ENCODE data around the gene ANKS1B. TPM values are rescaled to one million over a fixed set of nuclear protein-coding genes. Genes with fewer than 3 reads are reported as not detected.
"Not testable (repeated sequence)": the region's sequence is repeated elsewhere in the genome, so short reads cannot be mapped to it uniquely, and the experiment has no call there.

The ANKS1B gene
- total RNA-seq, 1 donor from 2014 or later, result 10.6 TPM

DNA sequence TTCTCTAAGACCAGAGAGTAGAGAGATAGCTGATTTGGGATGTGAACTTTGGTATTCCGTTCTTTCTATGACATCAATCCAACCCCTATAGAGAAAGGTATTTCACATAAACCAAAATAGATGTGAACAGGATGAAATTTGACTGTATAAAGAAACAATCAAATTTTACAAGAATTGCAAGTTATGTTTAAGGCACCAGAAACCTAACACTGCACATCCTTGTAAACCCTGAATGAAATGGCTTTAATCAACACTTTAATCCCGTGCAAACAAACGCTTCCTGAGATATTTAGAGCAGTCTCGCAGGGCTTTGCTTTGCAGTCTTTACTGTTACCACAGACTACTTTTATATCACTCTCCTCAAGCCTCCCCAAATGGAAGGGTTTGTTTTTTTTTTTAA, 1214.5 kb downstream of the ANKS1B start:
- DNase-seq (ENCODE audit: low spot score), result no peak

DNA sequence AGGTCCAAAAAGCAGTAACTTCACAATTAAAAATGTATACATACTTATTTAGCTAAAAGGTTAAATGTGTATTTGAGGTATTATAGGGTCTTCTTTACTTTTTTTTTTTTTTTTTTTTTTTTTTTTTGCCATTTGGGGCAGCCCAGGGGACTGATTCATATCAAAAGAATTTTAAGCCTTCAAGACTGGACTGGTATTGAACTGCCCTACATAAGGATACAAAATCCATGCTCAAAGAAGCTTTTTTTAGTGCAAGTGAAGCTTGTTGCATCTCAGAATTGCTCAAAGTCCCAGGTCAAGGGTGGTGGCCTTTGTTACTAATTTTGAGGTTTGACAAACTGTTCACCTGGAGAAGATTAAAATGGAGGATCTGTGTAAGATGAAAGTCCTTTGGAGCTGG, 1215.7 kb downstream of the ANKS1B start:
- no peak for DNase-seq (ENCODE audit: low spot score)

DNA sequence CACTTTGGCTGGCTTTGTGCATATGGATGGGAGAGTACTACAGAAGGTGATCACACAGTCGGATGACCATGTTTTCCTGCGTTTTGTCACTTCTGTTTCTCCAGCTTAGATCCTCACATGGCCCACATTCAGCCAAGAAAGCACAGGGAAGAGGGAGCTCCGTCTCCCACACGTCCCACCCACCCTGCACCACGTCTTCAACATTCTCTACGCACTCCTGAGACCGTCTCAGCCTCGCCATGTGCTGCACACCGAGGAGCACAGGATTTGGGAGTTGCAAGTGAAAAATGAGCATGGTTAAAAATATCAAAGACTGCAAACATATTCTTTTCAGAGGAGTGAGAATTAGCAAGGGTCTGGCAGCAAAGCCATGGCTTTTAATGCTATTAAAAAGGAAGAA, 1217.5 kb downstream of the ANKS1B start:
- DNase-seq (ENCODE audit: low spot score), result no peak

DNA sequence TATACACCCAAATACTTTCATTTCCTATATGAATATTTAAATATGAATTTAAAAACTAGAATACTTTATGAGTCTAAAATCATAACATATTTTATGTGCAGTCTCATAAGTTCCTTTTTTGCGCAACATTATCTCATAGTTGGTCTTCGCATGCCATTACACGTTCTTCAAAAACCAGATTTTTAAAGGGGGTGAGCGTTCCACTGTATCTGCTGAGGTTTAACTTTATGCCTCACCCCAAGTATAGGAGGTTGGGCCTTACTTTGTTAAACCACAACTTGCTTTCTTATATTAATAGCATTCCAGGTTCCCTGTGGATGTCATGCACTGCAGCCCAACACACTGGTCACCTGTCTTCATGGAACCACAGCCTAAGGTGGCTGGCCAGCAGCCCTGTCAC, 1221.1 kb downstream of the ANKS1B start:
- no peak for DNase-seq (ENCODE audit: low spot score)

DNA sequence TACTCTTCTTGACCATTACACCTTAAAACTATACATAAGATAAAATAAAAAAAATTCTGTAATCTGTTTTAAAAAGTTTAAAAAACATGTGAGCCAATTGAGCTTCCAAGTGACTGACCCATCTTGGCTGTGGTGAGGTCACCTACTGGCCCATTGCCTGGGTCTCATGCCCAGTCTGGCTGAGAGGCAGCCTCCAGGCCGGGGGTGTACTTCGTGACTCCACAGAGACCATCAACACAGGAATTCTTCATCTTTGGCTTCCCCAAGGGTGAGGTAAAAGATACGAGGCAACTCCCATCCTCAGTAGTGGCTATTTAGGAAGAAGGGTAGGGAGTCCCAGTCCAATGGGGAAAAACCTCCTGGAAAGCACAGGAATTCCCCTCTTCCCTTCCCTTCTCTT, 1226.4 kb downstream of the ANKS1B start:
- no peak for DNase-seq (ENCODE audit: low spot score)

DNA sequence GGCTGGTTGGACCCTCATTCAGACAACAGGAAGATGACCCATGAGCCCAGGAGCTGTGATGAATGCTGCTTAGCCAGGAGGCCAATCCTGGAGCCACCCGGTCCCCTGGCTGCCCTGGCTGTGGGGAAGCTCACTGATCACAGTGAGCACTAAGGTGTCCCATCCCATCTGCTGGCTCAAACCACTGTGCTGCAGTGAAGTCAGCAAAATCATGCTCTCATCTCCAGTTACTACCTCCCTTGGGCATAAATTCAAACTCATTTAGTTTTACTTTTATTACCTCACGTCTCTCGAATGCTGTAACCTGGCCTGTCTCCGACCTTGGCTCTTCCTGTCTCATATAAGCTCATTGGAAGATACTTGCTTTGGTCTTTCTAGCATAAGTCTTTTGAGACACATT, 1227.3 kb downstream of the ANKS1B start:
- DNase-seq (ENCODE audit: low spot score), result no peak

DNA sequence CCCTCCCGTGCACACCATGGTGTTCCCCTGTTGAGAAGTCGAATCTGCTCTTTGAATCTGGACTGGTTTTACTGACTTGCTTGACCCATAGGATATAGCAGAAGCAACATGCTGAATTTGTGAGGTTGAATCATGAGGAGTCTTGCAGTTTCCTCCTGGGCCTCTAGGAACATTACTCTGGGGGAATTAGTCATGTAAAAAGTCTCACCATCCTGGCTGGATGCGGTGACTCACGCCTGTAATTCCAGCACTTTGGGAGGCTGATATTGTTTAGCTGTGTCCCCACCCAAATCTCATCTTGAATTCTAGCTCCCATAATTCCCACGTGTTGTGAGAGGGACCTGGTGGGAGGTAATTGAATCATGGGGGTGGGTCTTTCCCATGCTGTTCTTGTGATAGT, 1228.9 kb downstream of the ANKS1B start:
- DNase-seq (ENCODE audit: low spot score), result not testable (repeated sequence)

DNA sequence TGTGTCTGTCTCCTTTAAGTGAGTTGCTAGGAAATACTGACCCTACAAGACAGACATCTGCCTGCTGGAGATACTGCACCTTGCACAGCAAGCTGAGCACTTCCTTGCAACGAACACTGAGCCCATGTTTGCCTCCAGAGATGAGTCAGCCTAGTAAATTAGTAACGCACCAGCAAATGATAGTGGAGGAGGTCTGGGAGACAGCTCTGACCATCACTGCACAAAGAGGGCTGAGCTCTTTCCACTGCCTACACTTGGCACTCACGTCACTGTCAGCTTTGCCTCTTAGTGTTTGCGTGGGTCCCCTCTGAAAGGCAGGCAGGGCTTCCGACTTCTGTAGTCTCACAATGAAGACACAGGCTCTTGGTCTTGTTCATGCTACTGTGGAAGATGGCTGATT, 1230.6 kb downstream of the ANKS1B start:
- peak; percentile 35 for DNase-seq (ENCODE audit: low spot score)

DNA sequence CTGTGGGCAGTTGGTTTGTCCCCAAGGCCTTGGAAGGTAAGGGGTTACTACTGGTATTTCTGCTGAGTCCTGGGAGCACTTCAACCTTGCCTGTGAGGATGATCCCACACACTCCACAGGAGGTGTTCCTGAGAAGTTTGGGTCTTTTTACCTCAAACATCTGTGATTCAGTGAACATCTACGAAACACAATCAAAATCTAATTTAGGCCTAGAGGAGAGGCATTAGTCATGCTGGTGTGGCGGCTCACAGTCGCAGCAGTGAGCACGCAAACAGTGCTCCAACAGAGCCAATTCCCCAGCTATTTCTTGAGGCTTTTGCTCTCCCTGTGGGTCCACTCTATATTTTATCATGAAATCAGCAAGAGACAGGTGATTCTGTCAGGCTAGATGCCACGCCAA, 1232.0 kb downstream of the ANKS1B start:
- no peak for DNase-seq (ENCODE audit: low spot score)

DNA sequence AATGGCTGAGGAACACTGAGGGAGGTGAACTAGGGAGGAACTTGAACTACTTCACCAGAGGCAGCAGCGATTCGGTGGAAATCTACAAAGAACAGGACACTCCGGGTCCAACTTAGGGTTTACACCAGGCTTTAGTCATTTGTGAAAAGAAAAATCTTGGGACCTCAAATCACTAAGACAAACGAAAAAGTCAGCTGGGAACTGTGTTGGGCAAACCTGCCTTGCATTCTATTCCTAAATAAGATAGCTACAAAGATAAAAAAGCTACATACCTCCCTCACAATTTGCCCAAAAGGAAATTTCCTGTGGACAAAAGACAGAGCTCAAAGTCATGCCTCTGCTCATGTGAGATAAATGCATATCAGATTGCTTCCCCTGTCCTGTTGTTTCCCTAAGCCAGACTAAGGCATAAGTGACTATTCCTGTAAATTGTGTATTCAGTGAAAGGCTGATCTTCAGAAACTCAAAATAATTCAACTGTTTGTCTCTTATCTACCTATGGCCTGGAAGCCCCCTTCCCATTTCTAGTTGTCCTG, 1233.1 kb downstream of the ANKS1B start:
- no peak for DNase-seq (ENCODE audit: low spot score)

DNA sequence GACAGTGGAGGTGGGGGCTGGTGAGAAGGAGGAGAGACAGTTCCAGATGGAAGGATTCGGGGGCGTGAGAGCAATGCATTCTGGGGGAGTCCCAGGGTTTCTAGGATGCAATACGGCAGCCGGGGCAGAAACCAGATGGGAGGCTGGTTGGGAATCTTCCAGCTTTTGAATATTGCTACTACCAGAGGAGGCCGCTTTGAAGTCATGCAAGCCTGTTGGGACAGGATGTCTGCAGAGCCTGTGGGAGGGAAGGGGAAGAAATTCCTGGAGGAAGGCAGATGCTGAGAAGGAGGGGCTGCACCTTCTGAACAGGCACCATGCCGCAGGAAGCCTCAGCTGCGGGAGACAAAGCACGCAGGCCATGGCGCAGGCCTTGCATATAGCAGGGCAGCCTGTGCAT, 1234.2 kb downstream of the ANKS1B start:
- no peak for DNase-seq (ENCODE audit: low spot score)

DNA sequence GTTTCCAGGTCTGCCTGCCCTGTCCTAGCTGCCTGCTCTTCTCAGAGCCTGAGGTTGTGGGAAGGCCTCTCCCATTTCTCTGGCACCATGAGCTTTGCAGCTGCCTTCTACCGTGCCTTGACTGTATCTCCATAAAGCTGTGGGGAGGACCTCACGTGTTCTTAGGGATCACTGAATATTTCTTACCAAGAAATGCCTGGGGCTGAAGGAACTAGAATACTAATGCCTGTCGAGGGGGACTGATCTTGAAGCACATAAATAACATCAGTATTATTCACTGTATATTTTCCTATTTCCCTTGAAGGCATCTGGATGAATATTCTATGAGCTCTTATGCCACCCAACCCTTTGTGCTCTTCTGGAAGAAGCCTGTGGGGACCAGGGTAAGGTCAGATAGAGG, 1236.3 kb downstream of the ANKS1B start:
- no peak for DNase-seq (ENCODE audit: low spot score)

DNA sequence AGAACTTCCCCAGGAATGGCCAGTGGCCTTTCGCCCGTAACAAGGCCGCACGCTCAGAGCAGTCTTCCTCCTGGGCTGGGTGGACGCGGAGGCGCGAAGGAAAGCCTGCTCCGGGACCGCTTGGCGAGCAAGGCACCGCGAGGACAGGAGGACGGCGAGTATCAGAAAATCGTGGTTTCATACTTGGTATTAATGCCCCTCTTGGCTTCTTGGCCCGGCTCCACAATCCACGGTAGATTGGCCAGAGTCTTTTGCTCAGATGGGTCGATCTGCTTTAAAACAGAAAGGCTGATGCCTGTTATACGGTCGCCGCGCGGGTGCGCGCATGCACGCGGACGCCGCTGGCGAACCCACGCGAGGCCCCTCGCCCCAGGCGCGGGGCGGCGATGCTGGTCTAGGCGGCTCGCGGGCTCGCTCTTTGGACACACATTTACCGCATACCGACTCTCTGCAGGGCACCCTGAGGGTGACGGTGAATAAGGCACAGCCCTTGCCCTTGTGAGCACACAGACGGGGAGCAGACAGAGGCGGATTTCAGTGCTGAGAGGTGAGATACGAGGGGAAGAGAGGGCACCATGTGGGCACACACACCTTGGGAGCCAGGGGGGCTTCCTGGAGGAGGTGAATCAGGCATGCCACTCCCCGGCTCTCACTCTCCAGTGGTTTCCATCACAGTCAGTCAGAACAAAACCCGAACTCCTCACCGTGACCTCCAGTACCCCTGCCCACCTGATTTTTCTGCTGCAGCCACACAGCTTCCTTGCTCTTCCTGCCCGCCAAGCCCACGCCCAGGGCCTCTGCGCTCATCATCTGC, 1239.0 kb downstream of the ANKS1B start:
- DNase-seq (ENCODE audit: low spot score), result no peak

DNA sequence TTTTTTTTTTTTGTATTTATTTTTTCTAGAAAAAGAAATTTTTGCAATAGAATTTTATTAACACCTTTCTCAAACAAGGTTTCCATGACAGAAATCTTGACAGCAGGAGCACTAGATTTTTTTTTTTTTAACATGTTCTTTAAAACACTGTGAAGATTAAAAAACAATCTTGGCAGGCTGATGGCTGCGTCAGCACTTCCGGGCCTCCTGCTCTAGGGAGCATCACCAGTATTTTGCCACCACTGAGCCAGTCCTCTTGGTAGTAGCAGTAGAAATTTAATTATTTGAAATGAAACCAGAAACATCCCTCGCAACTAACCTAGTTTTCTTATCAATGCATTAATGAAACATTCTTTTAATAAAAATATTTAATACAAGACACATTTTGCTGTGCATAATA, 1240.1 kb downstream of the ANKS1B start:
- DNase-seq (ENCODE audit: low spot score), result no peak

DNA sequence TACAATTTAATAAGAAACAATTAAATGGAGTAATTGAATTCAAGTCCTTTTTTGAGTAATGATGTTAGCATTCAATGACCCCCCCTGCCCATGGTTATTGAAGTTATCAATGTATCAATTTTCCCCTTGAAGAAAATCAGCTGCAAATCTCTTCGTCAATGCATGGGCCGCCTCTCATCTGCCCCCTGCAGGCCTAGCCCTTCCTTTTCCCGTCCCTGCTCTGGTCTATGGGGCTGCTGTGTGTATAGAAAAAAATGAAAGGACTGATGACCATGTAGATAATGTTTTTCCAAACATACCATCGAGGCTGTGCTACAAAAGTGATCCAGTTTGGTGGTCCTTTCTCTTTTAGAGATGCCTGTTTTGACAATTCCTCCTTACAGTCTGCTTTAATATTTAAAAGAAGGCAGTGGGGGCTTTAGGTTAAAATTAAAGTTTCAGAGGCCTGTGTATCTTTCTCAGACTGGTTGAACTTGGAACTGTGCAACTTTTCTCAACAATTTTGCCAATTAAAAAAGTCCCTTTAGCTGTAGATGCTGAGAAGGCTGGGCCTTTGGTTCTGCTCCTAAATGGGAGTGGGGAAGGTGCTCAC, 1241.3 kb downstream of the ANKS1B start:
- no peak for DNase-seq (ENCODE audit: low spot score)

DNA sequence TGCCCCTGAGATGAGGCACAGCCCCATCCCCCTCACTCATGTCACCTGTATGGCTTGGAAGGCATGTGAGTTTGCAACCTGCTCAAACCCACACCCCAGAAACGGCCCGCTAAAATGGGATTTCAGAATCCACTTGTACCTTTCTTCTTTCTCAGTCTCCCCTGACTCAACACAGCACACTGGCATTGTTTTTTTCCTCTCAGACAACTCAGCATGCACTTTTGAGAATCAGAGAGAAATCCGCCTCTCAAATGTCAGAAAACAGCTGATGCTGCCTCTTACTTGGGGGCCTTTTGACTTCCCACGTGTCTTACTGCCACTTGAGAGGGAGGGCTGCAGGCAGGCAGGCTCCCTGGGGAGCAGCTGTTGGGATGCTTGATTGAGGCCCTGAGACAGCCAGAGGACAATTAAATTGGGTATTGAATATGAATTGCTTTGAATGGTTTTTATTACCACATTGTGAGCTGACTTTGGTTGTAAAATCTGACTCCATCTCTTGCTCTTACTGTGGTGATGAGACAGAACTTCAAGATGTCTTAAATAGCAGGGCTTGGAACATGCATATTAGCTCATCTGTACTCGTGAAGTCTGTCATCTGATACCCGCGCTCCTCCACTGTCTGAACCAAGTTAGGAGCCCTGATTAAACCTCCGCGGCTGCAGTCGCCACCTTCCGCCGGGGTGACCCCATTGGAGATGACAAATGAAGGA, 1243.0 kb downstream of the ANKS1B start:
- no peak for DNase-seq (ENCODE audit: low spot score)

DNA sequence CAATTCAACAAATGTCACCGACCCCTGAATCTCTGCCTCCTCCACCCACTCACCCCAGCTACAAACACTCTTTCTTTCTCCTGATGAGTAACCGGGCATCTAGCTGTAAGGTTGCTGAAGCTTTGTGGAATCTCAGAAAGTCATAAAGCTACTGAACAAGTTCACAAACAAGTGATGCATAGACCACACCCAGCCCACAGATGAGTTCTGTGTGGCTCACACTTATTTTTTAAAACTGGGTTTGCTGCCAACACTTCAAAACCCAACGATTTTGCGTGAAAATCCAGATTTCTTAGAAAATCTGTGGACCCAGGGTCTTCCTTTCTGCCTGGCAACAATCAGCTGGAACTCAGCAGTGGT, 1243.6 kb downstream of the ANKS1B start:
- DNase-seq (ENCODE audit: low spot score), result no peak

DNA sequence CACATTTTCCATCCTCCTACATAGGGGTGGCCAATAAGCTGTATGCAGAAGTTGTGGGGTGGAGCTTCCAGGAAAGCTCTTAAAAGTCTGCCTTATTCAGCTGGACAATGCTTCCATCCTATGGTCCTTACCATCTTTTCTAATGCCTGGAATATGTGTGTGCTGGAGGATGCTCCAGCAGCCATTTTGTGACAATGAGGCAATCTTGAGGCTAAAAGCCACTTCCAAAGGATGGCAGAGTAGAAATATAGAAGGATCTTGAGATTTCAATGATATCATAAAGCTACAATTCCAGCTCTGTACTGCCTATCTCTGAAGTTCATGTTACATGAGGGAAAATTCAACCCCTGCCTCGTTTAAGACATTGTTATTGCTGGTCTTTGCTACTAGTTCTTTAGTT, 1244.0 kb downstream of the ANKS1B start:
- no peak for DNase-seq (ENCODE audit: low spot score)

DNA sequence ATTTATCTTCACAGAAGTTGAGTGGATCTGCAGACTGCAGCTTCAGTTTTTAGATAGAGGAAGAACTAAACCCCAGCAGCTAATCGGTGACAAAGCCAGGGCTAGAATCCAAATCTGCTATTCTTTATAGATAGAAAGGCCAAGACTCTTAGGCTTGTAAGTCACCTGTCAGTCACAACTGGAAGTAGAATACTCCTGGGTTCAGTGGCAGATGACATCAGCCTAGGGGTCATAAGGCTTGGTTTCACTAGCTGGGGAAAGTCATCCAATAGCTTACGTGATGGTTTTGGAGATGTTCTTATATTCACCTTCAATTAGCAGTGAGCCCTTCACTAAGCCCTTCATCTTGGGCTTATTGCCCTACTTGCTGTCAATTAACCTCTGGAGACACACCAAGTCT, 1246.2 kb downstream of the ANKS1B start:
- DNase-seq (ENCODE audit: low spot score), result no peak

DNA sequence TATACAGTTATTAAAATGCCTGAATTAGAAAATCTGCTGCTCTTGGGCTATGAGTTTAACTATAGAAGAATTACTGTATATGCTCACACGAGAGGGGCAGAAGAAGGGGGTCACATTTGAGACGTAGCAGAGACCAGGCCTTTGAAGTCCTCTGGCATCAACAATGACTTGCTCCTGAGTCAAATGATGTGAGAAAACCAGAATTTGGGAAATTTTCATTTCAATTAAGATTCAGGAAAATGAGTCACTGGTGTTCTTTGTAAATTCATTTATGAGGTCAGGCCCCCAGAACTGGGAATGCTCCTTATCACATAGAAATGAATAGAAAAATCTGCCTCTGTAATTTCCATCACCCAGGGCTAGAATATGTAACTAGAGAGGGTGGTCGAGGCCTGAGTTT, 1246.7 kb downstream of the ANKS1B start:
- DNase-seq (ENCODE audit: low spot score), result no peak

DNA sequence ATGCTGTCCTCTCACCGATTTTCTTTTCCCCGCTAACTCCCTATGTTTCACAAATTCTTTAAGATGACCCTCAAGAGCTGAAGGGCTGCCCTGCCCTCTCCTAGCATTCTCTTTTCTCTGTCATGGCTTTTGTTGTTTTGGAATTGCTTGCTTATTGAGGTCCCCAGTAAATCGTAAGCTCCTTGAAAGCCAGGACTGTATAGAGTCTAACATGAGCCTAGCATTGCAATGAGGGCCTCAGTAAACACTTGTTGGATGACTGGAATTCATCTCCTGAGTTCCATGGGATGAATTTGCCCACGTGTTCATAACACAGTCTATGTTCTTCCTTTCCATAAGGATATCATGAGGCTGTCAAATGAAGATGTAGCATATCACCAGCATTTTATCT, 1247.4 kb downstream of the ANKS1B start:
- DNase-seq (ENCODE audit: low spot score), result no peak

DNA sequence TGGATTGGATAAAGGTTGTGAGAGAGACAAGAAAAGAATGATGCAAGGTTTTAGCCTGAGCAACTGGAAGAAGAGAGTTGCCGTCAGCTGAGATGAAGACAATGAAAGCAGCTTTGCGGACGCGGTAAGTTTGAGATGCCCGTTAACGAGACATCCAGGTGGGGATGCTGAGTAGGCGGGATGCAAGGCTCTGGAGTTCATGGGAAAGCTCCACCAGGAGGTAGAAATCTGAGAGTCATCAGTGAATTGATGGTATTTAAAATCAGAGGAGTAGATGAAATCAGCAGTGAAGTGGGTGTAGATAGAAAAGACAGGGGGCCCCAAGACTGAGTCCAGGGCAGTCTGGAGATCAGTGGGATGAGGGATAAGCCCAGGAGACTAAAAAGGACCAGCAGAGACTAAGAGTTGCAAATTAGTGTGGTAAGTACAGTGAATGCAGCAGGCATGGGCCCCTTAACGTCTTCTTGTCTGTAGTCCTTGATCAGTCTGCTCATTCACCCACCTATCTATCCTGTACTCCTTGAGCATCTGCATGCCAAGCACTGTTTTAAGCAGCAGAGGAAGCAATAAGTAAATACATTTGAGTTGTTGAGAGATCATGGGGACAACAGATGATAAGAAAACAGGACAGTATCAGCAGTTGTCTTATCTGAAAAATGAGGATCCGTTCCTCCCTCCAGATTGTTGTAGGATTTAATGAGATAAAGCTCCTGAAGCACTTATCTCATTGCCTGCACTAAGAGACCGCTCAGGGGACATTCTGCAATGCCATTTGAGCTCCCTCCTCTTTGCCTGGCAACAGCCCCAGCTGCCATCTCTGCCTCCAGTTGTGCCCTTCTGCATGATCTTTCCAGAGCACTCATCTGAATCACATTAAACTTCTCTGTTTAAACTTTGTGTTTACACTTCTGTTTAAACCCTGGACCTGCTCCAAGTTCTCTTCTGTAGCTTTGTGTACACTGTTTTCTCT, 1248.1 kb downstream of the ANKS1B start:
- DNase-seq (ENCODE audit: low spot score), result no peak
